LNCAP (cell line): ENCODE measurements around the gene TMCC1.

Source experiments
- CTCF ChIP-seq: fragments of 450-650 bp; IDR thresholded peaks from 2 replicates; pipeline ENCODE4 v1.5.1; 2017; ENCODE audit warnings: mild to moderate bottlenecking

TMCC1 gene

GRCh38 chr3:129777806-129778205 lies 115.7 kb downstream of the TMCC1 start:
- TF ChIP-seq CTCF, result no peak

GRCh38 chr3:129775870-129776269 lies 117.6 kb downstream of the TMCC1 start:
- no peak for TF ChIP-seq CTCF

- TF ChIP-seq CTCF, result no peak
These were observed 119.5 kb downstream of the TMCC1 start for GRCh38 chr3:129773691-129774663.

- TF ChIP-seq CTCF, result no peak
These were observed 122.9 kb downstream of the TMCC1 start for GRCh38 chr3:129770604-129771003.

GRCh38 chr3:129769616-129770015 lies 123.9 kb downstream of the TMCC1 start:
- no peak for TF ChIP-seq CTCF

GRCh38 chr3:129768728-129769127 lies 124.8 kb downstream of the TMCC1 start:
- TF ChIP-seq CTCF, result no peak

- no peak for TF ChIP-seq CTCF
These were observed 127.4 kb downstream of the TMCC1 start for GRCh38 chr3:129766135-129766534.
